SK-N-SH (cell line): ENCODE measurements around the gene TP53I11. TPM values are rescaled to one million over a fixed set of nuclear protein-coding genes. Genes with fewer than 3 reads are reported as not detected.

Source experiments
- CTCF ChIA-PET: fragments of 300-600, 350-600 bp; formaldehyde crosslinking; extraction: SDS; loops from one replicate; lab custom pipeline; 2021; lab: Yijun Ruan, JAX
- POLR2A ChIA-PET: fragments of 350-600 bp; sonication (Branson Sonifier 250); formaldehyde crosslinking; extraction: SDS; loops from one replicate; lab custom pipeline; 2020; ENCODE audit warnings: antibody characterized with exemption, inconsistent platforms; lab: Yijun Ruan, JAX
- DNase-seq: peaks from one replicate; pipeline ENCODE4 v3.0.0; 2012
- H2AFZ ChIP-seq: fragments of 200-600 bp; sonication (generic); 2 replicates; pipeline ENCODE4 v1.8.1; 2016; ENCODE audit warnings: antibody characterized with exemption, mild to moderate bottlenecking, low read depth
- H3F3A ChIP-seq: fragments of 200-600 bp; sonication (generic); replicated peaks from 2 replicates; pipeline ENCODE3; 2016; ENCODE audit warnings: antibody characterized with exemption, mild to moderate bottlenecking; ENCODE audit not compliant: insufficient read depth
- H3K27ac ChIP-seq, 2 experiments: fragments of 200-500 bp in 1 of 2; fragments of 200-600 bp in 1 of 2; sonication (Bioruptor generic) in 1 of 2; sonication (generic), shearing (Covaris generic) in 1 of 2; 2 replicates each; pipeline versions ENCODE4 v1.5.1 to v1.6.1; 2014 to 2016; ENCODE audit warnings: low read depth in 2 of 2, inconsistent platforms in 1 of 2, low read length in 1 of 2, mild to moderate bottlenecking in 1 of 2, mixed read lengths in 1 of 2
- H3K27me3 ChIP-seq: fragments of 200-600 bp; sonication (generic), shearing (Covaris generic); 2 replicates; pipeline ENCODE4 v1.6.1; 2016; ENCODE audit warnings: mixed run types; ENCODE audit not compliant: insufficient read depth
- H3K36me3 ChIP-seq, 2 experiments: fragments of 200-500 bp in 1 of 2; fragments of 200-600 bp in 1 of 2; sonication (Bioruptor generic) in 1 of 2; sonication (generic) in 1 of 2; replicated peaks in 1 of 2; 2 replicates each; pipeline versions ENCODE3 to v1.5.1; 2014 to 2016; ENCODE audit warnings: low read length in 1 of 2, mild to moderate bottlenecking in 1 of 2; ENCODE audit not compliant: insufficient read depth in 2 of 2, control insufficient read depth in 1 of 2
- H3K4me1 ChIP-seq, 2 experiments: fragments of 200-500 bp in 1 of 2; fragments of 200-600 bp in 1 of 2; sonication (Bioruptor generic) in 1 of 2; sonication (generic), shearing (Covaris generic) in 1 of 2; 2 replicates each; pipeline versions ENCODE4 v1.5.1 to v1.6.1; 2014 to 2016; ENCODE audit warnings: low read depth in 1 of 2, low read length in 1 of 2, mixed run types in 1 of 2; ENCODE audit not compliant: insufficient read depth in 2 of 2, control insufficient read depth in 1 of 2
- H3K4me2 ChIP-seq: fragments of 200-600 bp; sonication (generic), shearing (Covaris generic); 2 replicates; pipeline ENCODE4 v1.6.1; 2017; ENCODE audit warnings: mixed run types
- H3K4me3 ChIP-seq, 2 experiments: fragments of 200-500 bp in 1 of 2; fragments of 200-600 bp in 1 of 2; sonication (Bioruptor generic) in 1 of 2; sonication (generic), shearing (Covaris generic) in 1 of 2; 2 replicates each; pipeline versions ENCODE4 v1.5.1 to v1.8.1; 2014 to 2016; ENCODE audit warnings: low read depth in 2 of 2, inconsistent platforms in 1 of 2, low read length in 1 of 2, mild to moderate bottlenecking in 1 of 2, mixed read lengths in 1 of 2, moderate library complexity in 1 of 2
- H3K79me2 ChIP-seq: fragments of 200-600 bp; sonication (generic); 2 replicates; pipeline ENCODE4 v1.8.1; 2017; ENCODE audit warnings: mild to moderate bottlenecking; ENCODE audit not compliant: insufficient read depth
- H3K9ac ChIP-seq: fragments of 200-600 bp; sonication (generic); 2 replicates; pipeline ENCODE4 v1.6.1; 2017; ENCODE audit warnings: mixed run types
- H3K9me2 ChIP-seq: fragments of 200-600 bp; sonication (generic); 2 replicates; pipeline ENCODE4 v1.6.1; 2017; ENCODE audit warnings: mixed run types
- H3K9me3 ChIP-seq: fragments of 200-600 bp; sonication (generic); 2 replicates; pipeline ENCODE4 v1.6.1; 2017; ENCODE audit warnings: mixed run types, mild to moderate bottlenecking, moderate library complexity
- H4K20me1 ChIP-seq: fragments of 200-600 bp; sonication (generic); 2 replicates; pipeline ENCODE4 v1.6.1; 2017; ENCODE audit warnings: mild to moderate bottlenecking, mixed run types; ENCODE audit not compliant: insufficient read depth
- CHD2 ChIP-seq: fragments of 150-350 bp; IDR thresholded peaks from 2 replicates; pipeline ENCODE4 v1.6.1; 2018; ENCODE audit warnings: low read length; ENCODE audit not compliant: partially characterized antibody
- ELF1 ChIP-seq: IDR thresholded peaks from 2 replicates; pipeline ENCODE4 v1.4.0; 2012
- EZH2phosphoT487 ChIP-seq: fragments of 200-600 bp; sonication (generic); IDR thresholded peaks from 2 replicates; pipeline ENCODE4 v1.6.1; 2017; ENCODE audit warnings: low read depth, mixed run types, mild to moderate bottlenecking, antibody characterized with exemption, moderate library complexity, borderline replicate concordance
- FOSL2 ChIP-seq: IDR thresholded peaks from 2 replicates; pipeline ENCODE4 v1.4.0; 2012; ENCODE audit warnings: low read depth, mild to moderate bottlenecking, moderate library complexity, borderline replicate concordance
- FOXJ3 ChIP-seq: sonication (generic); formaldehyde crosslinking; IDR thresholded peaks from 2 replicates; pipeline ENCODE4 v1.5.1; 2020; ENCODE audit warnings: mild to moderate bottlenecking, missing genetic modification reagents
- FOXM1 ChIP-seq: IDR thresholded peaks from 2 replicates; pipeline ENCODE4 v1.4.0; 2012; ENCODE audit warnings: low read depth, mild to moderate bottlenecking
- GATA2 ChIP-seq: sonication (generic); formaldehyde crosslinking; IDR thresholded peaks from 2 replicates; pipeline ENCODE4 v1.5.0; 2020; ENCODE audit warnings: mild to moderate bottlenecking, missing genetic modification reagents
- JUND ChIP-seq: IDR thresholded peaks from 2 replicates; pipeline ENCODE4 v1.4.0; 2012
- MXI1 ChIP-seq: IDR thresholded peaks from 2 replicates; pipeline ENCODE4 v1.6.1; 2012; ENCODE audit warnings: mild to moderate bottlenecking, low read depth, low read length, improper control_type of control experiment
- NRF1 ChIP-seq: IDR thresholded peaks from 2 replicates; pipeline ENCODE4 v1.6.1; 2012; ENCODE audit warnings: low read depth, mild to moderate bottlenecking, low read length
- RCOR1 ChIP-seq: fragments of 150-350 bp; IDR thresholded peaks from 2 replicates; pipeline ENCODE4 v1.6.1; 2017; ENCODE audit warnings: antibody characterized with exemption, low read length
- RFX5 ChIP-seq: IDR thresholded peaks from 2 replicates; pipeline ENCODE4 v1.6.1; 2012; ENCODE audit warnings: mild to moderate bottlenecking, improper control_type of control experiment, low read length
- SIN3A ChIP-seq: IDR thresholded peaks from 2 replicates; pipeline ENCODE4 v1.6.1; 2012; ENCODE audit warnings: low read depth, mild to moderate bottlenecking, low read length, moderate library complexity, borderline replicate concordance
- TCF12 ChIP-seq: IDR thresholded peaks from 2 replicates; pipeline ENCODE4 v1.4.0; 2012
- YY1 ChIP-seq: IDR thresholded peaks from 2 replicates; pipeline ENCODE4 v1.4.0; 2012; ENCODE audit warnings: low read depth, mild to moderate bottlenecking
- ZBTB33 ChIP-seq: IDR thresholded peaks from 2 replicates; pipeline ENCODE4 v1.4.0; 2012; ENCODE audit warnings: low read depth, borderline replicate concordance
- WGBS: methylation state at CpG from one replicate; pipeline ENCODE4 v1.1.6; 2017; ENCODE audit warnings: low lambda C conversion rate; 5-methylcytosine and 5-hydroxymethylcytosine counted together
- polyA plus RNA-seq, 3 experiments: library from polyadenylated mRNA; depleted of rRNA; stranded (reverse); fragments of >200 nt; gene quantifications; 2 replicates each; pipeline ENCODE4 v1.2.3, GENCODE V29; 2012
- TF ChIP-seq, protein P1 (sequence below): fragments of 150-350 bp; IDR thresholded peaks from 2 replicates; pipeline ENCODE4 v1.6.1; 2016; ENCODE audit warnings: mild to moderate bottlenecking, low read depth, low read length
- TF ChIP-seq, protein P2 (sequence below): IDR thresholded peaks from 2 replicates; pipeline ENCODE4 v1.4.0; 2012; ENCODE audit warnings: low read depth
- TF ChIP-seq, protein P3 (sequence below): fragments of 150-350 bp; IDR thresholded peaks from 2 replicates; pipeline ENCODE4 v1.6.1; 2017; ENCODE audit warnings: antibody characterized with exemption, low read length, low read depth, borderline replicate concordance
- TF ChIP-seq, protein P4 (sequence below): IDR thresholded peaks from 2 replicates; pipeline ENCODE4 v1.6.1; 2012; ENCODE audit warnings: mild to moderate bottlenecking, low read depth, low read length, moderate library complexity
- TF ChIP-seq, protein P5 (sequence below): IDR thresholded peaks from 2 replicates; pipeline ENCODE4 v1.4.0; 2012; ENCODE audit warnings: low read depth, borderline replicate concordance

TP53I11 gene
- polyA plus RNA-seq, 1 of the 3 experiments (the other 2 are of a cell fraction): 6.6 TPM

- no peak for TF ChIP-seq EZH2phosphoT487
- TF ChIP-seq, protein P1, sequence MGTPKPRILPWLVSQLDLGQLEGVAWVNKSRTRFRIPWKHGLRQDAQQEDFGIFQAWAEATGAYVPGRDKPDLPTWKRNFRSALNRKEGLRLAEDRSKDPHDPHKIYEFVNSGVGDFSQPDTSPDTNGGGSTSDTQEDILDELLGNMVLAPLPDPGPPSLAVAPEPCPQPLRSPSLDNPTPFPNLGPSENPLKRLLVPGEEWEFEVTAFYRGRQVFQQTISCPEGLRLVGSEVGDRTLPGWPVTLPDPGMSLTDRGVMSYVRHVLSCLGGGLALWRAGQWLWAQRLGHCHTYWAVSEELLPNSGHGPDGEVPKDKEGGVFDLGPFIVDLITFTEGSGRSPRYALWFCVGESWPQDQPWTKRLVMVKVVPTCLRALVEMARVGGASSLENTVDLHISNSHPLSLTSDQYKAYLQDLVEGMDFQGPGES: no peak
- no peak for TF ChIP-seq FOSL2
- no peak for TF ChIP-seq GATA2 (CRISPR knock-in tag)
- TF ChIP-seq RFX5: no peak
- TF ChIP-seq TCF12: no peak
- TF ChIP-seq CHD2: no peak
- TF ChIP-seq ZBTB33: no peak
Observed at GRCh38 chr11:44928816-44929215, 21.9 kb downstream of the TP53I11 start (continued).

DNA sequence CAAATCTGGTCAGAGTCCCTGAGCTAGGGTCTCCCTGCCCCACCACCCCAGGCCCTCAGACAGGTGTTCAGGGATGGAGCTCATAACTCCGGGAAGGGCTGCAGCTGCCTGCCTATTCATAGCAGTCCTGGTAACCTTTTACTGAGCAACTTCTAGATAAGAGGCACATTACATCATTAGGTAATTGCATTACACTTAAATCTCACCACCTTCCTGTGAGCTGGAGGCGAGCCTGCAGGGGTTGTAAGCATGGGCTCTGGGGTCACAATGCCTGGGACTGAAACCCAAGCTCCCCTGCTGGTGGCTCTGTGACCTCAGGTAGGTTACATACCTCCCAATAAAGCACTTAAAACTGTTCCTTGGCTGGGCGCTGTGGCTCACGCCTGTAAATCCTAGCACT, 22.5 kb downstream of the TP53I11 start:
- peaks cover 0 to 8% of the 10 kb centered on the region in 2 experiments; a peak in 1 of 4 replicates for H3K4me1 ChIP-seq
- TF ChIP-seq RCOR1 (no peak), GATA2 (CRISPR knock-in tag) (no peak), SIN3A (no peak), RFX5 (no peak), NRF1 (no peak), YY1 (no peak), MXI1 (no peak), EZH2phosphoT487 (no peak), ELF1 (no peak), FOXJ3 (CRISPR knock-in tag) (no peak), JUND (no peak), CHD2 (no peak), ZBTB33 (no peak), FOXM1 (no peak)
- TF ChIP-seq, protein P2, sequence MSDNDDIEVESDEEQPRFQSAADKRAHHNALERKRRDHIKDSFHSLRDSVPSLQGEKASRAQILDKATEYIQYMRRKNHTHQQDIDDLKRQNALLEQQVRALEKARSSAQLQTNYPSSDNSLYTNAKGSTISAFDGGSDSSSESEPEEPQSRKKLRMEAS: no peak
- TF ChIP-seq, protein P3, sequence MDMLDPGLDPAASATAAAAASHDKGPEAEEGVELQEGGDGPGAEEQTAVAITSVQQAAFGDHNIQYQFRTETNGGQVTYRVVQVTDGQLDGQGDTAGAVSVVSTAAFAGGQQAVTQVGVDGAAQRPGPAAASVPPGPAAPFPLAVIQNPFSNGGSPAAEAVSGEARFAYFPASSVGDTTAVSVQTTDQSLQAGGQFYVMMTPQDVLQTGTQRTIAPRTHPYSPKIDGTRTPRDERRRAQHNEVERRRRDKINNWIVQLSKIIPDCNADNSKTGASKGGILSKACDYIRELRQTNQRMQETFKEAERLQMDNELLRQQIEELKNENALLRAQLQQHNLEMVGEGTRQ: no peak
- TF ChIP-seq, protein P4, sequence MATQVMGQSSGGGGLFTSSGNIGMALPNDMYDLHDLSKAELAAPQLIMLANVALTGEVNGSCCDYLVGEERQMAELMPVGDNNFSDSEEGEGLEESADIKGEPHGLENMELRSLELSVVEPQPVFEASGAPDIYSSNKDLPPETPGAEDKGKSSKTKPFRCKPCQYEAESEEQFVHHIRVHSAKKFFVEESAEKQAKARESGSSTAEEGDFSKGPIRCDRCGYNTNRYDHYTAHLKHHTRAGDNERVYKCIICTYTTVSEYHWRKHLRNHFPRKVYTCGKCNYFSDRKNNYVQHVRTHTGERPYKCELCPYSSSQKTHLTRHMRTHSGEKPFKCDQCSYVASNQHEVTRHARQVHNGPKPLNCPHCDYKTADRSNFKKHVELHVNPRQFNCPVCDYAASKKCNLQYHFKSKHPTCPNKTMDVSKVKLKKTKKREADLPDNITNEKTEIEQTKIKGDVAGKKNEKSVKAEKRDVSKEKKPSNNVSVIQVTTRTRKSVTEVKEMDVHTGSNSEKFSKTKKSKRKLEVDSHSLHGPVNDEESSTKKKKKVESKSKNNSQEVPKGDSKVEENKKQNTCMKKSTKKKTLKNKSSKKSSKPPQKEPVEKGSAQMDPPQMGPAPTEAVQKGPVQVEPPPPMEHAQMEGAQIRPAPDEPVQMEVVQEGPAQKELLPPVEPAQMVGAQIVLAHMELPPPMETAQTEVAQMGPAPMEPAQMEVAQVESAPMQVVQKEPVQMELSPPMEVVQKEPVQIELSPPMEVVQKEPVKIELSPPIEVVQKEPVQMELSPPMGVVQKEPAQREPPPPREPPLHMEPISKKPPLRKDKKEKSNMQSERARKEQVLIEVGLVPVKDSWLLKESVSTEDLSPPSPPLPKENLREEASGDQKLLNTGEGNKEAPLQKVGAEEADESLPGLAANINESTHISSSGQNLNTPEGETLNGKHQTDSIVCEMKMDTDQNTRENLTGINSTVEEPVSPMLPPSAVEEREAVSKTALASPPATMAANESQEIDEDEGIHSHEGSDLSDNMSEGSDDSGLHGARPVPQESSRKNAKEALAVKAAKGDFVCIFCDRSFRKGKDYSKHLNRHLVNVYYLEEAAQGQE: no peak
- TF ChIP-seq, protein P5, sequence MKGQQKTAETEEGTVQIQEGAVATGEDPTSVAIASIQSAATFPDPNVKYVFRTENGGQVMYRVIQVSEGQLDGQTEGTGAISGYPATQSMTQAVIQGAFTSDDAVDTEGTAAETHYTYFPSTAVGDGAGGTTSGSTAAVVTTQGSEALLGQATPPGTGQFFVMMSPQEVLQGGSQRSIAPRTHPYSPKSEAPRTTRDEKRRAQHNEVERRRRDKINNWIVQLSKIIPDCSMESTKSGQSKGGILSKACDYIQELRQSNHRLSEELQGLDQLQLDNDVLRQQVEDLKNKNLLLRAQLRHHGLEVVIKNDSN: no peak

More for the DNA sequence above, 22.5 kb downstream of the TP53I11 start:
- Histone ChIP-seq H3K4me3 (no peak overlapping the region), H3F3A (no peaks in the 10 kb centered on the region), H3K9me3 (no peaks in the 10 kb centered on the region), H3K27ac (no peak overlapping the region), H4K20me1 (no peaks in the 10 kb centered on the region), H3K36me3 (no peaks in the 10 kb centered on the region), H3K4me2 (no peak overlapping the region), H3K9me2 (no peaks in the 10 kb centered on the region), H3K79me2 (no peaks in the 10 kb centered on the region), H3K9ac (no peak overlapping the region), H2AFZ (no peak overlapping the region), H3K27me3 (no peaks in the 10 kb centered on the region)
- POLR2A ChIA-PET: no interaction called here
- WGBS: 95% methylated on average over 3 of the region's 4 CpGs
- CTCF ChIA-PET: interaction anchor here (0.7 to 24.2 kb wide), 29 partner anchors 10 to 607 kb away, joined by 3 to 1245 read pairs (median 4); partner anchors contain the start of genes CD82 and TP53I11
- DNase-seq: no peak
